ENCODE measurements around the gene SV2C. TPM values are rescaled to one million over a fixed set of nuclear protein-coding genes. Genes with fewer than 3 reads are reported as not detected.

Gene SV2C
- total RNA-seq, 1 donor from 2014 or later: 0.18 TPM

DNA sequence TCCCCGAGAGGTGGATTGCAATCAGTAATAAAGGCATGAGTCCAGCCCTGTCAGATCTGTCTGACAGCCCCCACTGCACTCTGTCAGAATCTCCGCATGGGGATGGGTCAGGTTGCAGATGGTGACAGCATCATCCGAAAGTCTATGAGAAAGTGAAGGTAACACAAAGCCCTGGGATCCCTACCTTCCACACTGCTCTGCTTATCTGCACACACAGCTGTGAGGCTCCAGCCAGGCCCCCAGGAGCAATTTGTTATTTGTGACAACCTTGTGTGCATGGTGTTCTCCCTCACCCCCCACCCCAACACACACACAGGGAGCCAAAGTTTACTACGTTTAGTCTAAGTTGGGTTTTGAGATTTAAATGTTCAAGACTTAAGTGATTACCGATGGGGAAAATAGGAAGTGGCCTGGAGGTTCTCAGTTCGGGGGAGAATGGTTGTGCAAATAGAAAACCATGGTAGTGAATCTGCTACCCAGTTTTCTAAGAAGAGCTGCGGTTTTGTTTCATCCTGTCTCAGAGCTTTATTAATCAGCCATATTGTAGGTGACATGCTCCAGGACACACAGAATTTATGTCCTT, 92.7 kb downstream of the SV2C start:
- Mint-ChIP-seq H3K9me3 (no peaks in the 10 kb centered on the region), H3K36me3 (no peaks in the 10 kb centered on the region), H3K27me3 (ENCODE audit: low read depth) (no peaks in the 10 kb centered on the region), H3K4me3 (no peak overlapping the region), H3K27ac (no peak overlapping the region), H3K4me1 (peaks cover 15% of the 10 kb centered on the region)
- DNase-seq (ENCODE audit: low spot score in 2 of 2, unreplicated experiment in 2 of 2): no peak
- TF ChIP-seq, protein P1, sequence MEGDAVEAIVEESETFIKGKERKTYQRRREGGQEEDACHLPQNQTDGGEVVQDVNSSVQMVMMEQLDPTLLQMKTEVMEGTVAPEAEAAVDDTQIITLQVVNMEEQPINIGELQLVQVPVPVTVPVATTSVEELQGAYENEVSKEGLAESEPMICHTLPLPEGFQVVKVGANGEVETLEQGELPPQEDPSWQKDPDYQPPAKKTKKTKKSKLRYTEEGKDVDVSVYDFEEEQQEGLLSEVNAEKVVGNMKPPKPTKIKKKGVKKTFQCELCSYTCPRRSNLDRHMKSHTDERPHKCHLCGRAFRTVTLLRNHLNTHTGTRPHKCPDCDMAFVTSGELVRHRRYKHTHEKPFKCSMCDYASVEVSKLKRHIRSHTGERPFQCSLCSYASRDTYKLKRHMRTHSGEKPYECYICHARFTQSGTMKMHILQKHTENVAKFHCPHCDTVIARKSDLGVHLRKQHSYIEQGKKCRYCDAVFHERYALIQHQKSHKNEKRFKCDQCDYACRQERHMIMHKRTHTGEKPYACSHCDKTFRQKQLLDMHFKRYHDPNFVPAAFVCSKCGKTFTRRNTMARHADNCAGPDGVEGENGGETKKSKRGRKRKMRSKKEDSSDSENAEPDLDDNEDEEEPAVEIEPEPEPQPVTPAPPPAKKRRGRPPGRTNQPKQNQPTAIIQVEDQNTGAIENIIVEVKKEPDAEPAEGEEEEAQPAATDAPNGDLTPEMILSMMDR (IDR thresholded peaks at IDR 0.05; ENCODE audit: unreplicated experiment): no peak

- Mint-ChIP-seq H3K4me1 (peaks cover 15% of the 10 kb centered on the region), H3K9me3 (no peaks in the 10 kb centered on the region), H3K4me3 (no peak overlapping the region), H3K36me3 (no peaks in the 10 kb centered on the region), H3K27ac (no peak overlapping the region), H3K27me3 (ENCODE audit: low read depth) (no peaks in the 10 kb centered on the region)
- TF ChIP-seq, protein P1 (IDR thresholded peaks at IDR 0.05; ENCODE audit: unreplicated experiment): no peak
- DNase-seq (ENCODE audit: low spot score in 2 of 2, unreplicated experiment in 2 of 2): no peak
Measured at GRCh38 chr5:76177978-76178377, 94.8 kb downstream of the SV2C start.

GRCh38 chr5:76178913-76179312, 95.7 kb downstream of the SV2C start:
- Mint-ChIP-seq H3K27me3 (ENCODE audit: low read depth) (no peaks in the 10 kb centered on the region), H3K4me3 (no peak overlapping the region), H3K9me3 (no peaks in the 10 kb centered on the region), H3K36me3 (no peaks in the 10 kb centered on the region), H3K27ac (no peak overlapping the region), H3K4me1 (peaks cover 15% of the 10 kb centered on the region)
- DNase-seq (ENCODE audit: low spot score in 2 of 2, unreplicated experiment in 2 of 2): no peak
- TF ChIP-seq, protein P1 (IDR thresholded peaks at IDR 0.05; ENCODE audit: unreplicated experiment): no peak

- no peak for DNase-seq (ENCODE audit: low spot score in 2 of 2, unreplicated experiment in 2 of 2)
- no peaks in the 10 kb centered on the region for H3K36me3 Mint-ChIP-seq
- no peaks in the 10 kb centered on the region for H3K27me3 Mint-ChIP-seq (ENCODE audit: low read depth)
- peaks cover 11% of the 10 kb centered on the region for H3K9me3 Mint-ChIP-seq
- H3K4me1 Mint-ChIP-seq: peaks cover 4% of the 10 kb centered on the region
- no peak overlapping the region for H3K27ac Mint-ChIP-seq
- H3K4me3 Mint-ChIP-seq: no peak overlapping the region
- TF ChIP-seq, protein P1 (IDR thresholded peaks at IDR 0.05; ENCODE audit: unreplicated experiment): no peak
Measured at GRCh38 chr5:76180814-76181805, 97.9 kb downstream of the SV2C start.

GRCh38 chr5:76187386-76187785, 104.2 kb downstream of the SV2C start:
- Mint-ChIP-seq H3K36me3 (no peaks in the 10 kb centered on the region), H3K27me3 (ENCODE audit: low read depth) (no peaks in the 10 kb centered on the region), H3K27ac (no peak overlapping the region), H3K9me3 (peaks cover 12% of the 10 kb centered on the region), H3K4me3 (no peak overlapping the region), H3K4me1 (no peaks in the 10 kb centered on the region)
- TF ChIP-seq, protein P1 (IDR thresholded peaks at IDR 0.05; ENCODE audit: unreplicated experiment): no peak
- no peak for DNase-seq (ENCODE audit: low spot score in 2 of 2, unreplicated experiment in 2 of 2)
